ENCODE measurements around the gene GAL3ST2. TPM values are rescaled to one million over a fixed set of nuclear protein-coding genes. Genes with fewer than 3 reads are reported as not detected.

GAL3ST2 gene
- total RNA-seq, 6 experiments from 2014 or later: 0.53 to 0.83 (median 0.70) TPM; not detected in 3

GRCh38 chr2:241774419-241775222 is 2.0 kb upstream of the GAL3ST2 start:
- no peak for ATAC-seq

GRCh38 chr2:241775223-241776177 is 1.1 kb upstream of the GAL3ST2 start:
- Histone ChIP-seq H3K4me1 (peaks cover 0 to 36% (median 11%) of the 10 kb centered on the region in 4 donors), H3K27ac (no peak overlapping the region), H3K4me3 (no peak overlapping the region), H3K36me3 (no peaks in the 10 kb centered on the region), H3K27me3 (no peaks in the 10 kb centered on the region), H3K9me3 (no peaks in the 10 kb centered on the region)
- 73% methylated on average over 9 of the region's 34 CpGs for WGBS (ENCODE audit: insufficient coverage, low coverage, low lambda C conversion rate, missing lambda C conversion rate)
- ATAC-seq: no peak
- intact Hi-C loops (cut with DNase I): no loop called here
- DNase-seq: peak in 2 of 3 donors; percentile 15 to 44
- TF ChIP-seq, protein P1, sequence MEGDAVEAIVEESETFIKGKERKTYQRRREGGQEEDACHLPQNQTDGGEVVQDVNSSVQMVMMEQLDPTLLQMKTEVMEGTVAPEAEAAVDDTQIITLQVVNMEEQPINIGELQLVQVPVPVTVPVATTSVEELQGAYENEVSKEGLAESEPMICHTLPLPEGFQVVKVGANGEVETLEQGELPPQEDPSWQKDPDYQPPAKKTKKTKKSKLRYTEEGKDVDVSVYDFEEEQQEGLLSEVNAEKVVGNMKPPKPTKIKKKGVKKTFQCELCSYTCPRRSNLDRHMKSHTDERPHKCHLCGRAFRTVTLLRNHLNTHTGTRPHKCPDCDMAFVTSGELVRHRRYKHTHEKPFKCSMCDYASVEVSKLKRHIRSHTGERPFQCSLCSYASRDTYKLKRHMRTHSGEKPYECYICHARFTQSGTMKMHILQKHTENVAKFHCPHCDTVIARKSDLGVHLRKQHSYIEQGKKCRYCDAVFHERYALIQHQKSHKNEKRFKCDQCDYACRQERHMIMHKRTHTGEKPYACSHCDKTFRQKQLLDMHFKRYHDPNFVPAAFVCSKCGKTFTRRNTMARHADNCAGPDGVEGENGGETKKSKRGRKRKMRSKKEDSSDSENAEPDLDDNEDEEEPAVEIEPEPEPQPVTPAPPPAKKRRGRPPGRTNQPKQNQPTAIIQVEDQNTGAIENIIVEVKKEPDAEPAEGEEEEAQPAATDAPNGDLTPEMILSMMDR (IDR thresholded peaks at IDR 0.05): no peak
- TF ChIP-seq POLR2A (IDR thresholded peaks at IDR 0.05): no peak

More at GRCh38 chr2:241774419-241775222, 2.0 kb upstream of the GAL3ST2 start:
- H3K36me3 ChIP-seq: no peaks in the 10 kb centered on the region
- no peaks in the 10 kb centered on the region for H3K9me3 ChIP-seq
- peak; percentile 16 to 54 (median 51) for DNase-seq
- peaks cover 0 to 45% (median 15%) of the 10 kb centered on the region in 4 donors for H3K4me1 ChIP-seq
- no peak overlapping the region for H3K27ac ChIP-seq
- intact Hi-C loops (cut with DNase I): no loop called here
- TF ChIP-seq, protein P1 (IDR thresholded peaks at IDR 0.05): no peak
- no peak for TF ChIP-seq POLR2A (IDR thresholded peaks at IDR 0.05)
- no peak overlapping the region for H3K4me3 ChIP-seq
- no peaks in the 10 kb centered on the region for H3K27me3 ChIP-seq
- 45% methylated on average over 2 of the region's 40 CpGs for WGBS (ENCODE audit: insufficient coverage, low coverage, low lambda C conversion rate, missing lambda C conversion rate)

GRCh38 chr2:241777170-241777685 is 606 bp downstream of the GAL3ST2 start:
- WGBS (ENCODE audit: insufficient coverage, low coverage, low lambda C conversion rate, missing lambda C conversion rate): 96% methylated on average over 8 of the region's 22 CpGs
- Histone ChIP-seq H3K4me1 (peaks cover 0 to 29% (median 8%) of the 10 kb centered on the region in 4 donors), H3K4me3 (no peak overlapping the region), H3K27ac (no peak overlapping the region), H3K9me3 (no peaks in the 10 kb centered on the region), H3K27me3 (no peaks in the 10 kb centered on the region), H3K36me3 (no peaks in the 10 kb centered on the region)
- TF ChIP-seq, protein P1 (IDR thresholded peaks at IDR 0.05): no peak
- TF ChIP-seq POLR2A (IDR thresholded peaks at IDR 0.05): no peak
- intact Hi-C loops (cut with DNase I): no loop called here
- ATAC-seq (no peak), DNase-seq (peak in 2 of 3 donors; percentile 14 to 38)
